IMR-90 (cell line): ENCODE results near the gene SLC25A21. TPM values are rescaled to one million over a fixed set of nuclear protein-coding genes. Genes with fewer than 3 reads are reported as not detected.

ENCODE experiments used
- ATAC-seq: fragments of 200-7000 bp; cut with Tn5 transposase; 2 replicates; pipeline ENCODE4 v1.9.1; 2020; ENCODE audit warnings: low read depth, mild to moderate bottlenecking, moderate library complexity
- BruUV-seq: library from RNA; stranded (reverse); fragments of 400-500 nt; replicated peaks from 2 replicates; lab custom pipeline; 2021; lab: Mats Ljungman, UMichigan
- CTCF ChIA-PET: fragments of 300-600 bp; formaldehyde crosslinking; extraction: SDS; loops from one replicate; lab custom pipeline; 2021; ENCODE audit warnings: antibody characterized with exemption; lab: Yijun Ruan, JAX
- POLR2A ChIA-PET: fragments of 300-600 bp; sonication (Branson Sonifier 250); formaldehyde crosslinking; loops from one replicate; lab custom pipeline; 2022; ENCODE audit warnings: antibody characterized with exemption; ENCODE audit not compliant: unreplicated experiment; lab: Charles Lee
- DNase-seq: peaks from one replicate; pipeline ENCODE4 v3.0.0; 2013
- H2AFZ ChIP-seq: replicated peaks from 2 replicates; pipeline ENCODE3; 2013; ENCODE audit warnings: low read length, mild to moderate bottlenecking; ENCODE audit not compliant: poor library complexity
- H2AK5ac ChIP-seq: 2 replicates; pipeline ENCODE4 v1.6.1; 2013; ENCODE audit warnings: low read depth, low read length, inconsistent platforms
- H2AK9ac ChIP-seq: replicated peaks from 2 replicates; pipeline ENCODE3; 2013; ENCODE audit warnings: mild to moderate bottlenecking, low read depth, low read length, moderate library complexity; ENCODE audit not compliant: poor library complexity
- H2BK120ac ChIP-seq: 2 replicates; pipeline ENCODE4 v1.6.1; 2013; ENCODE audit warnings: low read depth, low read length, inconsistent platforms
- H2BK15ac ChIP-seq: 3 replicates; pipeline ENCODE4 v1.6.1; 2013; ENCODE audit warnings: low read depth, low read length, inconsistent platforms
- H2BK20ac ChIP-seq: 2 replicates; pipeline ENCODE4 v1.6.1; 2013; ENCODE audit warnings: low read depth, mild to moderate bottlenecking, inconsistent platforms, low read length, moderate library complexity
- H2BK5ac ChIP-seq: 2 replicates; pipeline ENCODE4 v1.6.1; 2013; ENCODE audit warnings: mild to moderate bottlenecking, low read depth, low read length, inconsistent platforms; ENCODE audit not compliant: poor library complexity, severe bottlenecking
- H3K14ac ChIP-seq: replicated peaks from 2 replicates; pipeline ENCODE4 v1.6.1; 2013; ENCODE audit warnings: low read depth, low read length, inconsistent platforms
- H3K18ac ChIP-seq: 2 replicates; pipeline ENCODE4 v1.6.1; 2013; ENCODE audit warnings: low read depth, low read length, control low read depth
- H3K23ac ChIP-seq: 2 replicates; pipeline ENCODE4 v1.6.1; 2013; ENCODE audit warnings: low read depth, low read length, inconsistent platforms
- H3K27ac ChIP-seq: 2 replicates; pipeline ENCODE4 v1.5.1; 2013; ENCODE audit warnings: mild to moderate bottlenecking, control low read depth, low read length; ENCODE audit not compliant: insufficient read depth
- H3K27me3 ChIP-seq: 2 replicates; pipeline ENCODE4 v1.6.1; 2013; ENCODE audit warnings: low read length; ENCODE audit not compliant: control insufficient read depth, insufficient read depth
- H3K36me3 ChIP-seq: 2 replicates; pipeline ENCODE4 v1.6.1; 2013; ENCODE audit warnings: low read length, mixed read lengths; ENCODE audit not compliant: control insufficient read depth, insufficient read depth
- H3K4ac ChIP-seq: 2 replicates; pipeline ENCODE4 v1.6.1; 2013; ENCODE audit warnings: low read depth, low read length, inconsistent platforms
- H3K4me1 ChIP-seq: 2 replicates; pipeline ENCODE4 v1.6.1; 2013; ENCODE audit warnings: low read length, mixed read lengths; ENCODE audit not compliant: control insufficient read depth, insufficient read depth
- H3K4me2 ChIP-seq: 2 replicates; pipeline ENCODE4 v1.6.1; 2013; ENCODE audit warnings: low read depth, mild to moderate bottlenecking, control low read depth, low read length, moderate library complexity
- H3K4me3 ChIP-seq: 2 replicates; pipeline ENCODE4 v1.5.1; 2013; ENCODE audit warnings: low read depth, mild to moderate bottlenecking, control low read depth, low read length, moderate library complexity; ENCODE audit not compliant: insufficient read depth
- H3K56ac ChIP-seq: 2 replicates; pipeline ENCODE4 v1.6.1; 2013; ENCODE audit warnings: low read length, inconsistent platforms; ENCODE audit not compliant: insufficient read depth; ENCODE audit errors: extremely low read depth
- H3K79me1 ChIP-seq, 2 experiments: 2 replicates each; pipeline ENCODE4 v1.6.1; 2013; ENCODE audit warnings: low read length in 2 of 2, inconsistent platforms in 1 of 2, low read depth in 1 of 2
- H3K9ac ChIP-seq: 2 replicates; pipeline ENCODE4 v1.6.1; 2013; ENCODE audit warnings: low read depth, low read length, control low read depth
- H3K9me1 ChIP-seq: 2 replicates; pipeline ENCODE4 v1.6.1; 2013; ENCODE audit warnings: low read length, inconsistent platforms; ENCODE audit not compliant: insufficient read depth
- H3K9me3 ChIP-seq: 2 replicates; pipeline ENCODE4 v1.6.1; 2013; ENCODE audit warnings: low read length; ENCODE audit not compliant: control insufficient read depth, insufficient read depth
- H4K20me1 ChIP-seq: 2 replicates; pipeline ENCODE4 v1.6.1; 2013; ENCODE audit warnings: low read length, inconsistent platforms; ENCODE audit not compliant: insufficient read depth
- H4K5ac ChIP-seq: 2 replicates; pipeline ENCODE4 v1.6.1; 2013; ENCODE audit warnings: mild to moderate bottlenecking, low read depth, low read length, control low read depth
- H4K8ac ChIP-seq, 2 experiments: 2 replicates each; pipeline ENCODE4 v1.6.1; 2013; ENCODE audit warnings: low read depth in 2 of 2, low read length in 2 of 2, control low read depth in 1 of 2, inconsistent platforms in 1 of 2
- H4K91ac ChIP-seq: 2 replicates; pipeline ENCODE4 v1.6.1; 2013; ENCODE audit warnings: low read depth, low read length, inconsistent platforms; ENCODE audit not compliant: insufficient read depth
- BHLHE40 ChIP-seq: fragments of 150-350 bp; IDR thresholded peaks from 2 replicates; pipeline ENCODE4 v1.6.1; 2016; ENCODE audit warnings: mild to moderate bottlenecking, low read depth, low read length
- CEBPB ChIP-seq: IDR thresholded peaks from 2 replicates; pipeline ENCODE4 v1.6.1; 2012; ENCODE audit warnings: low read depth, low read length, improper control_type of control experiment
- CHD1 ChIP-seq: IDR thresholded peaks from 2 replicates; pipeline ENCODE4 v1.6.1; 2012; ENCODE audit warnings: low read depth, low read length, improper control_type of control experiment
- FOS ChIP-seq: fragments of 150-350 bp; IDR thresholded peaks from 2 replicates; pipeline ENCODE4 v1.6.1; 2016; ENCODE audit warnings: low read depth, low read length
- MAFK ChIP-seq: IDR thresholded peaks from 2 replicates; pipeline ENCODE4 v1.6.1; 2012; ENCODE audit warnings: low read depth, low read length, improper control_type of control experiment
- MAZ ChIP-seq: IDR thresholded peaks from 2 replicates; pipeline ENCODE4 v1.6.1; 2012; ENCODE audit warnings: low read depth, mild to moderate bottlenecking, low read length, improper control_type of control experiment, moderate library complexity, borderline replicate concordance
- MXI1 ChIP-seq: IDR thresholded peaks from 2 replicates; pipeline ENCODE4 v1.6.1; 2012; ENCODE audit warnings: low read depth, mild to moderate bottlenecking, low read length, moderate library complexity, borderline replicate concordance
- NFE2L2 ChIP-seq: fragments of 150-350 bp; IDR thresholded peaks from 2 replicates; pipeline ENCODE4 v1.6.1; 2016; ENCODE audit warnings: low read depth, mild to moderate bottlenecking, low read length
- POLR2A ChIP-seq: IDR thresholded peaks from 2 replicates; pipeline ENCODE4 v1.6.1; 2012; ENCODE audit warnings: mild to moderate bottlenecking, low read depth, low read length
- RAD21 ChIP-seq: IDR thresholded peaks from 2 replicates; pipeline ENCODE4 v1.6.1; 2012; ENCODE audit warnings: low read length, improper control_type of control experiment
- RCOR1 ChIP-seq: IDR thresholded peaks from 2 replicates; pipeline ENCODE4 v1.6.1; 2012; ENCODE audit warnings: mild to moderate bottlenecking, low read length, improper control_type of control experiment; ENCODE audit not compliant: insufficient replicate concordance
- RFX5 ChIP-seq: IDR thresholded peaks from 2 replicates; pipeline ENCODE4 v1.8.0; 2012; ENCODE audit warnings: low read depth, mild to moderate bottlenecking, low read length, moderate library complexity
- SMC3 ChIP-seq: fragments of 150-350 bp; IDR thresholded peaks from 2 replicates; pipeline ENCODE4 v1.6.1; 2016; ENCODE audit warnings: low read depth, mild to moderate bottlenecking, antibody characterized with exemption, low read length, moderate library complexity
- USF2 ChIP-seq: fragments of 150-350 bp; IDR thresholded peaks from 2 replicates; pipeline ENCODE4 v1.6.1; 2017; ENCODE audit warnings: mild to moderate bottlenecking, antibody characterized with exemption, low read length, low read depth
- WGBS, 2 experiments: methylation state at CpG; one replicate each; pipeline versions ENCODE4 v1.1.5 to v1.1.7; 2013; ENCODE audit warnings: missing lambda C conversion rate in 2 of 2; ENCODE audit not compliant: insufficient read length in 1 of 2; ENCODE audit errors: extremely low coverage in 2 of 2; 5-methylcytosine and 5-hydroxymethylcytosine counted together
- dilution Hi-C: fragments of 300-500 bp; cut with HindIII; formaldehyde crosslinking; loops from one replicate; pipeline ENCODE4 v1.14.3; 2018; ENCODE audit warnings: low sequenced_read_pairs; ENCODE audit not compliant: unreplicated experiment
- in situ Hi-C: fragments of 300-500 bp; cut with MboI; formaldehyde crosslinking; loops from 3 replicates; pipeline ENCODE4 v1.14.3; 2019; ENCODE audit warnings: low sequenced_read_pairs, inconsistent platforms, mixed read lengths
- intact Hi-C: fragments of 100-400 bp; cut with micrococcal nuclease; formaldehyde crosslinking; loops from 2 replicates; pipeline ENCODE4 v1.10.0; 2022
- polyA plus RNA-seq, 3 experiments: library from polyadenylated mRNA; depleted of rRNA; stranded (reverse); fragments of >200 nt; gene quantifications; 2 replicates each; pipeline ENCODE4 v1.2.3, GENCODE V29; 2012; ENCODE audit warnings: low replicate concordance in 1 of 3
- total RNA-seq: library from RNA; depleted of rRNA; stranded (reverse); fragments of >200 nt; gene quantifications from 2 replicates; pipeline ENCODE4 v1.2.3, GENCODE V29; 2012
- TF ChIP-seq, protein P1 (sequence below): conservative IDR thresholded peaks from 2 replicates; pipeline ENCODE4 v1.5.1; 2012; ENCODE audit warnings: mild to moderate bottlenecking, low read depth, low read length, improper control_type of control experiment
- TF ChIP-seq, protein P2 (sequence below): fragments of 150-350 bp; IDR thresholded peaks from 2 replicates; pipeline ENCODE4 v1.6.1; 2016; ENCODE audit warnings: low read depth, mild to moderate bottlenecking, low read length, moderate library complexity, borderline replicate concordance

SLC25A21 gene
- total and polyA plus RNA-seq, 2 of the 4 experiments (the other 2 are of a cell fraction), result 0.62 to 0.90 TPM

GRCh38 chr14:36654794-36655381 is 517.5 kb downstream of the SLC25A21 start:
- no peak overlapping the region for H3K14ac ChIP-seq
- BruUV-seq, result no TSS peak
- WGBS, 2 experiments, result 4% methylated on average over 16 of the region's 34 CpGs; no CpG with 5 or more reads in 1 of the 2 experiments

More at GRCh38 chr14:36654794-36655381, 517.5 kb downstream of the SLC25A21 start:
- H2AK5ac ChIP-seq, result no peak overlapping the region
- no peak overlapping the region for H3K9ac ChIP-seq
- no peak overlapping the region for H3K23ac ChIP-seq
- dilution Hi-C loops (no loop called here), intact Hi-C loops (no loop called here), in situ Hi-C loops (loop anchor here (10.0 kb wide), 1 partner anchor 490 kb away; no protein-coding TSS in a partner anchor)
- H4K8ac ChIP-seq, result no peak overlapping the region
- peaks cover 3% of the 10 kb centered on the region; the same call in 1 of the 2 replicates for H3K4me1 ChIP-seq
- POLR2A ChIA-PET, result no interaction called here
- TF ChIP-seq MAFK (no peak), RCOR1 (no peak), RFX5 (no peak), CEBPB (no peak), SMC3 (no peak), BHLHE40 (no peak), USF2 (no peak), RAD21 (no peak), CHD1 (no peak), MXI1 (no peak), NFE2L2 (no peak), POLR2A (no peak), FOS (no peak), MAZ (no peak)
- TF ChIP-seq, protein P1, sequence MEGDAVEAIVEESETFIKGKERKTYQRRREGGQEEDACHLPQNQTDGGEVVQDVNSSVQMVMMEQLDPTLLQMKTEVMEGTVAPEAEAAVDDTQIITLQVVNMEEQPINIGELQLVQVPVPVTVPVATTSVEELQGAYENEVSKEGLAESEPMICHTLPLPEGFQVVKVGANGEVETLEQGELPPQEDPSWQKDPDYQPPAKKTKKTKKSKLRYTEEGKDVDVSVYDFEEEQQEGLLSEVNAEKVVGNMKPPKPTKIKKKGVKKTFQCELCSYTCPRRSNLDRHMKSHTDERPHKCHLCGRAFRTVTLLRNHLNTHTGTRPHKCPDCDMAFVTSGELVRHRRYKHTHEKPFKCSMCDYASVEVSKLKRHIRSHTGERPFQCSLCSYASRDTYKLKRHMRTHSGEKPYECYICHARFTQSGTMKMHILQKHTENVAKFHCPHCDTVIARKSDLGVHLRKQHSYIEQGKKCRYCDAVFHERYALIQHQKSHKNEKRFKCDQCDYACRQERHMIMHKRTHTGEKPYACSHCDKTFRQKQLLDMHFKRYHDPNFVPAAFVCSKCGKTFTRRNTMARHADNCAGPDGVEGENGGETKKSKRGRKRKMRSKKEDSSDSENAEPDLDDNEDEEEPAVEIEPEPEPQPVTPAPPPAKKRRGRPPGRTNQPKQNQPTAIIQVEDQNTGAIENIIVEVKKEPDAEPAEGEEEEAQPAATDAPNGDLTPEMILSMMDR, result no peak
- TF ChIP-seq, protein P2, sequence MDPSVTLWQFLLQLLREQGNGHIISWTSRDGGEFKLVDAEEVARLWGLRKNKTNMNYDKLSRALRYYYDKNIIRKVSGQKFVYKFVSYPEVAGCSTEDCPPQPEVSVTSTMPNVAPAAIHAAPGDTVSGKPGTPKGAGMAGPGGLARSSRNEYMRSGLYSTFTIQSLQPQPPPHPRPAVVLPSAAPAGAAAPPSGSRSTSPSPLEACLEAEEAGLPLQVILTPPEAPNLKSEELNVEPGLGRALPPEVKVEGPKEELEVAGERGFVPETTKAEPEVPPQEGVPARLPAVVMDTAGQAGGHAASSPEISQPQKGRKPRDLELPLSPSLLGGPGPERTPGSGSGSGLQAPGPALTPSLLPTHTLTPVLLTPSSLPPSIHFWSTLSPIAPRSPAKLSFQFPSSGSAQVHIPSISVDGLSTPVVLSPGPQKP, result no peak
- peaks cover 7% of the 10 kb centered on the region for H3K9me3 ChIP-seq
- peak overlapping the region; percentile 9 for H2AFZ ChIP-seq
- no peak overlapping the region for H2BK20ac ChIP-seq
- H3K4ac ChIP-seq, result no peak overlapping the region
- no peak overlapping the region for H3K56ac ChIP-seq
- no peak overlapping the region for H3K4me3 ChIP-seq
- no peak overlapping the region for H3K4me2 ChIP-seq
- H2BK15ac ChIP-seq, result no peak overlapping the region
- no peak overlapping the region for H3K18ac ChIP-seq
- no peaks in the 10 kb centered on the region for H3K9me1 ChIP-seq
- H3K27ac ChIP-seq, result no peak overlapping the region
- H3K36me3 ChIP-seq, result no peaks in the 10 kb centered on the region
- no peak overlapping the region for H4K91ac ChIP-seq
- ATAC-seq, result no peak
- no peak overlapping the region for H2AK9ac ChIP-seq
- no peak for DNase-seq
- H2BK5ac ChIP-seq, result no peak overlapping the region
- peaks cover 81% of the 10 kb centered on the region for H3K27me3 ChIP-seq
- H3K79me1 ChIP-seq, result no peaks in the 10 kb centered on the region
- no peak overlapping the region for H4K5ac ChIP-seq
- H4K20me1 ChIP-seq, result no peaks in the 10 kb centered on the region; the same call in 1 of the 2 replicates
- CTCF ChIA-PET, result interaction anchor here (0.8 to 0.9 kb wide), 2 partner anchors 16 to 134 kb away, joined by 3 read pairs; no protein-coding TSS in a partner anchor
- no peak overlapping the region for H2BK120ac ChIP-seq
